HG03378 (cell line): ENCODE measurements around the gene ZC3H6.
A peak's percentile ranks its signal among the peaks of the same experiment; 100 is the strongest.
"Not testable (repeated sequence)": the region's sequence is repeated elsewhere in the genome, so short reads cannot be mapped to it uniquely, and the experiment has no call there.

Experiments used
- ATAC-seq: cut with Tn5 transposase; IDR thresholded peaks from one replicate; pipeline ENCODE4 v1.9.1; 2021; ENCODE audit warnings: mild to moderate bottlenecking, moderate library complexity; ENCODE audit not compliant: unreplicated experiment

ZC3H6 gene

DNA sequence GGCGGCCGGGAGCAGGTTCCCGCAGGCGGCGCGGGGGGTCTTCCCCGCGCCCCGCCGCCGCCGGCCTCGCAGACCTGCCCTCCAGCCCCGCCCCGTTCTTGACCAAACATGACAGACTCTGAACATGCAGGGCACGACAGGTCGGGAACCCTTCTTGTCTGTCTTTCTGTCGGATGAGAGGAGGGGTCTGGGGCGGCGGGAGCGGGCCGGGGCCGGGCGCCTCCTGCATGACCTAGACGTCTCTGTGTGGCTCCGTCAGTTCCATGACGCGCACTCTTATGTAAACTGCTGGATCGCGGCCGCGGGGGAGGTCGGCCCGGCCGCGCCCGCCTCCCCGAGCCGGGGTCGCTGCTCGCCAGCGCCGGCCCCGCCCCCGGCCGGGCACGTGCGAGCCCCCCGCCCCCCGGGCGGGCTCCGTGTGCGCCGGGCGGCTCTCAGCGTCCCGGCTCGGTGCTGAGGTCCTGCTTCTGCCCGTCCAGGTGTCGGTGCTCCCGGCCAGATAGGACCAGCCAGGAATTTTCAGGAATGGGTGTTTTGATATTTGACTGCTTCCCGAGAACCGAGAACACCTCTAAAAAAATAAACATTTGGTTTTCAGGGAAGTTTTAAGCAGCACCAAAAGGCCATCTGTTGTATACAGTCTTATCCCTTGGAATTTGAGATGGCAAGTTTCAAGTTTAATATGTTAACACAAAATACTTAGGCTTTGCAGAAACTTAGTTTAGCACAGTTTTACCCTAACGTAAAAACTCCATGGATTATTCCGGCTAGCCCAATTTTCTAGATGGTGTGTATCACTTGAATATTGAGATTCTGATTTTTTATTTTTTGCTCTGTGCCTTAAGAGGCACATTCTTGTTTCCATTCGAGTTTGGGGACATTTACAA is 733 bp downstream of the ZC3H6 start:
- peak; percentile 32 for ATAC-seq

DNA sequence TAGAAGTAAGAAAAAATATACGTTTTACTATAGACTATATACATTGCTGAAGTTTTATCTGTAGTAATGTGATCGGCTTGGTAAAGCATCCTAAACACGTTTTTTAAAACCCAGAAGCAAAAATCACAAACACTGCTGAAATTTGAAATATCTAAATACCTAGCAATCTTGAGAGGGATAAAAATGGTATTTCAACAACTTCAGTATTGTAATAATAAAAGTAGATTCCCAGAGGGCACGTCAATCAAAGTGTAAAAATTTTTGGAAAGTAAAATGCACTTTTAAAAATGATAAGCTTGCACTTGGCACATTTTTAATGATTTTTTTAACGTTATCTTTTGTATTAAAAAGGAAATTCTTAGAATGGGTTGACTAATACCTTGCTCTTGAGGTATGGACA is 1.6 kb downstream of the ZC3H6 start:
- no peak for ATAC-seq

DNA sequence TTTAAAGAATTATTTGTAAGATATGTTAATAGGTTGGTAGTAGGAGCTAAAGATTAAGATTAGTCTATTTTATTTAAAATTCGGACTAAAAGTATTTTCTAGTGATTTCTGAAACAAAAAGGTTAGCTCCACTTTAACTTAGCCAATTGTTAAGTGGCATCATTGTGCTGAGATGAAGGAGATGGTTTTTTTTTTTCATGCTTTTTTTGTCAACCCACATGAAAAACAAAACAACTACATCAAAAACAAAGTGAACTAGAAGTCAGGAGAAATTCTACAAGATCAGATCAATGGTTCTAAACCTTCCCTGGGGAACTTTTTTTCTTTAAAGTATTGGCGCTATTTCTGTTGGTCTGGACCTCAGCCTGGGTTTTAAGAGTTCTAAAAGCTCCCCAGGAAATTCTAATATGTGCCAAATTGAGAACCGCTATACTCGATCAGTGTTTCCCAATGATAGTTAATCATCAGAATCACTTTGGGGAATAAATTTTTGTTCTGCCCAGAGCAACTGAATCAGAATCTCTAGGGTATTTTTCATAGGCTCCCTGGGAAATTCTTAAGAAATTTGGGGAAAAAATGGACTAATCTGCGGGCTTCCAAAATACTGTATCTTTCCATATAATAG is 2.3 kb downstream of the ZC3H6 start:
- ATAC-seq, result no peak

DNA sequence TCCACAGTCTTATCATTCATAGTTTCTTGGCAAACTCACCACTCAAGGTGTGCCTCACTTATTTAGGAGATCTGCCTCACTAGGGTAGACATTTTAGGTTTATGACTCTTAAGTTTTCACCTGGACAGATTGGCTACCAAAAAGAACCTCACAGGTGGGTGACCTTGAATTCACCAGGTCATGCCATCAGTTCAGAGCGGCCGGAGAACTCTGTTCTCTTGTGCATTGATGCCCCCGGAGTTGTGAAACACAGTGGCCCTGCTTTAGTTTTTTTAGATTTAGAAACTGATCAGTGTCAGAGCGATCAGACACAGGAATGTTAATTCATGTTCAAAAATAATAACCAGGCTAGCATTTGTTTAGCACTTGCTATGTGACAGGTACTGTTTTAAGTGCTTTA is 6.7 kb downstream of the ZC3H6 start:
- ATAC-seq, result not testable (repeated sequence)

DNA sequence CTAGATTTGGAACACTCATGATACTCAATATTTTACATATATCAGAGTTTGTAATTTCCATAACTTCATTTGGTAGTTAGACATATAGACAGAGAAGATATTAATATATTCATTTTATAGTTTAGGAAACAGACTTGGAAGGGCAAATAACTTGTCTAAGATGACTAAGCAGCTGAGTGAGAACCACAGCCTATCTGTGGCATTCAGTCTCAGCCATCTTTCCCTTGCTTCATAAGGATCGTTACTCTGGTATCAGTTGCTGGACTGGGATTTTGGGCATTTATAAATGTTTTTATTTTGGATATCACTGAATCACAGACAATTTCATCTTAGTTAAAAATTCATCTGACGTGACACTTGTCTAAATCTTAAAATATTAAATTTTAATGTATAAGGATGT is 8.1 kb downstream of the ZC3H6 start:
- ATAC-seq, result not testable (repeated sequence)

DNA sequence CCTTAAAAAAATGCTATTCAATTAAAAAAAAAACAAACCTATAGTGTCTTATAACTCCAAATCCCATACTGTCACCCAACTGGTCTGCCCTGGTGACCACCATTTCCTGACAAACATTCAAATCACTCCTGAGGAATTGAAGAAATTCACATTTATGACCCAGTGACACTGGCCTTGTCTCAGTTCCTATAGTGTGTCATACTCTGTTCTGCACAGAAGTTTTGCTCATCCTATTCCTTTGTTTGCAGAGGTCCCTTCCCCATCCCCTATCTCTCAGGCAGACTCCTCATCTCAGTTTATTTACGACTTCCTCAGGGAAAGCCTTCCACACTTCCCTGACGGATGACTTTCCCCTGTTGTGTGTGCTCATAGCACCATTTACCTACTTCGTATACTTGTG is 14.7 kb downstream of the ZC3H6 start:
- no peak for ATAC-seq

- no peak for ATAC-seq
Observed at GRCh38 chr2:112290648-112291047, 15.3 kb downstream of the ZC3H6 start.

- ATAC-seq, result no peak
Observed at GRCh38 chr2:112293636-112294401, 18.4 kb downstream of the ZC3H6 start.

GRCh38 chr2:112295407-112296078 is 20.1 kb downstream of the ZC3H6 start:
- ATAC-seq, result no peak

DNA sequence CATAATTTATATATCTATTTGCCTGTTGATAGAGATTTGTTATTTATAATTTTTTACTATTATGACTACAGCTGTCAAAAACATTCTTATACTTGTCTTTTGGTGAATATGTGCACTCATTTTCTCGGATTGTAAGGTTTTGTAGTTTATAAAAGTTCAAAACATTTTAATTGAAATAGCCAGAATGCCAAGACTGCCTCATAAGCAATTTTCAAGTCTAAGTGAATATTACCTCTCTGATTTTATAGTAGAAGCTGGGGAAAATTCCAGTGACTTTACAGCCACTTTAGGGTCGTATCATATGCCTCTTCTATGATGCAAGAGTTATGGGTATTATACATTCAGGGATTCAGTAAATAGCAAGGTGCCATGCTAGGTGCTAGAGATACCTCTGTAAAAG is 21.0 kb downstream of the ZC3H6 start:
- no peak for ATAC-seq

DNA sequence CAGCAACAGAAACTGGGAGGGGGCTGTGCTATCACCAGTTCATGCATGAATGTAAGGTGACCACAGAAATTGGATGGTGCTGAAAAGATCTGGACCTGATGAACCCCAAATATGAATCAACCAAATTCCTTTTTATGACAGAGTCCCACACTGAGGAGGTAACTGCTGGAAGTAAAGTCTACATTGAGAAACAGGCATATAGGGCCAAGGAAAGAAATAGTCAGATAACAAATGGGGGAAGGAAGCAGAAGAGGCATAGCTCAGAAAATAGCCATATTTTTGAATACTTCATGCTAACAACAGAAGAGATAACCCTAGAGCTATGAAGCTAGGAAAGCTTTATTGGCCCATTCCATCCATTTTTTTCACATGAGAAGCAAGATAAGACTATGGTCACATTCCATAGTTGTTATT is 25.8 kb downstream of the ZC3H6 start:
- no peak for ATAC-seq

DNA sequence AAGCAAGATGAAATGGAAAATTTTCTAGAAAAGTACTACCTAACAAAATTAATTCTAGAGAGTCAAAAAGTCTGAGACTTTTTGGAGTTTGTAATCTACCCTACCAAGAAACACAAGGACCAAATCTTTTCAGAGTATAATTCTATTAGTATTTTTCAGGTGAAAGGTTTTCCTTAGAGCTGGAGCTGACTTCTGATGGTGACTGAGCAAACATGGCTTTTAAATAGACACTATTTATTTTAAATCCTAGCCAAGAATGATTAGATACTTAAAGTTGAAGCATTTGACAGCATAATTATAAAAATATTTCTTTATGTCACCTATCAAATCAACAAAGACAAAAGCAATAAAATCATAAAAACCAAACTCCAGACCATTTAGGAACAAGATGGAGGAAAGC is 26.6 kb downstream of the ZC3H6 start:
- no peak for ATAC-seq

- ATAC-seq, result no peak
Observed at GRCh38 chr2:112304298-112304941, 29.0 kb downstream of the ZC3H6 start.

DNA sequence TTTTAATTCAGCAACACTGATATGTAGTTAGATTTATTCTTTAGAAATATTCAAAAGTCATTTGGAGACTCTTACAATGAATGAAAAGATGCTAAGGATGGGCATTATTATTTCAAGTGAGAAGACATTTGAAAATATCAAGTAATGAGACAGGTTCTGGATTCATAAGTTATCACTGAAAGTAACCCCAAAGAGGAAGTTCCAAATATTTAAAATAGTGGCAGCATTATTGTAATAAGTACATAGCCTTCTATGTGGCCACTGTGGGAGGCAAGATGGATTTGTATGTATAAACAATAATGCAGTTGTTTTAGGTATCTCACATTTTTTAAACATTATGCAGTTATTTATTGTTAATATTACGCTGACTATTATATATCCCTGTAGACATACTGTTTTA is 29.7 kb downstream of the ZC3H6 start:
- ATAC-seq, result no peak

- no peak for ATAC-seq
Observed at GRCh38 chr2:112310906-112311305, 35.5 kb downstream of the ZC3H6 start.

- ATAC-seq, result no peak
Observed at GRCh38 chr2:112311932-112312331, 36.5 kb downstream of the ZC3H6 start.

- ATAC-seq, result no peak
Observed at GRCh38 chr2:112312821-112313220, 37.4 kb downstream of the ZC3H6 start.

- no peak for ATAC-seq
Observed at GRCh38 chr2:112314856-112315255, 39.5 kb downstream of the ZC3H6 start.

GRCh38 chr2:112317303-112318158 is 42.1 kb downstream of the ZC3H6 start:
- no peak for ATAC-seq

DNA sequence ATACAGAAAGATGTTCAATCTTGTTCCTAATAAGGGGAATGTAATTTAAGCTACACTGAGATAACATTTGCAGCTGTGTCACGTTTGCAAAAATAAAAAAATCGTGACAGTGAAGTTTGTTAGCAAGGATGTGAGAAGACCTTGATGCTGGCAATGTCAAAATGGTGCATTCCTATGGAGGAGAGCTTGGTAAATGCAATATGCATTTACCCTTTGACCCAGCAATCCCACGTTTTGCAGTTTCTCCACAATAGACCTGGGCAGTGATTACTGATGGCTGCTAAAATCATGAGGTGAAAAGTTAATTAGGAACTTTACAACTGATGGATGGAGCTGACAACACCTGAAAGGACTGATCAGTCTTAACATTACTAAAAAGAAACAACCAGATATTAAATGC is 43.1 kb downstream of the ZC3H6 start:
- no peak for ATAC-seq
